ENCODE results near the gene PLIN4.
A peak's percentile ranks its signal among the peaks of the same experiment; 100 is the strongest.

The PLIN4 gene

DNA sequence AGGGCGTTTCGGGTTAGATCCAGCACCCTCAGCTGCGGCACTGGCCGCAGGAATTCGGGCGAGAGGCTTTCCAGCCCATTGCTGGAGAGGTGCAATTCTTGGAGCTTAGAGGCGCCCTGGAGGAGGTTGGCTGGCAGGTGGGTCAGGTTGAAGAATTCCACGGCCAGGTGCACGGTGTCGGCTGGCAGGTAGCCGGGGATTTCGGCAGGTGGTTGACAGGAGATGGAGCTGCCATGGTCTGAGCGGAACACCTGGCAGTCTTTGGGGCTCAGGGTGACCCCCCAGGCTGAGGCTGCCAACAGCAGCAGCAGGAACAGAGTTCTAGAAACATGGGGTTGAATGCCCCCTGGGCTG, 20.3 kb upstream of the PLIN4 start:
- no peak for TF ChIP-seq CTCF (IDR thresholded peaks at IDR 0.05; ENCODE audit: control insufficient read depth, extremely low read depth, insufficient read depth)
- no peak for DNase-seq (ENCODE audit: low read depth)
- no peak overlapping the region for H3K4me3 ChIP-seq (ENCODE audit: low read depth, low read length)

- H3K4me3 ChIP-seq (ENCODE audit: low read depth, low read length): no peak overlapping the region
- no peak for DNase-seq (ENCODE audit: low read depth)
- no peak for TF ChIP-seq CTCF (IDR thresholded peaks at IDR 0.05; ENCODE audit: control insufficient read depth, extremely low read depth, insufficient read depth)
These were observed 19.8 kb upstream of the PLIN4 start for GRCh38 chr19:4537953-4538600.

DNA sequence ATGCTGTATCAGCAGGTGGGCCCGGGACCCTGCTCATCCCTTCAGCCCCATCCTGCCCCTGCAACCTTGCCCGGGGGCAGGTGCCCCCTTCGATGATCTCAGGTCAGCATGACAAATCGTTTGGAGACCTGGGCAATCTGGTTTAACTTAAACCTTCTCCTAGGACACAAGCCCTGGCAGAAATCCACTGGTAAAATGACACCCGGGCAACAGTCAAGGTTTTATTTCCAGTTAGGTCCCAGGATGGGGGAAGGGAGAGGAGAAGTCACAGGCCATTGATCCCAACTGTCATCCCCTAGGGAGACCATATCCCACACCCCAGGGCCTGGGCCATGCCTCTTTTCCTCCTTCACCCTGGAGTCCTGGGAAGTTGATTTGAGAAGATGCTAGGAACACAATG, 18.5 kb upstream of the PLIN4 start:
- no peak overlapping the region for H3K4me3 ChIP-seq (ENCODE audit: low read depth, low read length)
- DNase-seq (ENCODE audit: low read depth): peak; percentile 61
- TF ChIP-seq CTCF (IDR thresholded peaks at IDR 0.05; ENCODE audit: control insufficient read depth, extremely low read depth, insufficient read depth): no peak

DNA sequence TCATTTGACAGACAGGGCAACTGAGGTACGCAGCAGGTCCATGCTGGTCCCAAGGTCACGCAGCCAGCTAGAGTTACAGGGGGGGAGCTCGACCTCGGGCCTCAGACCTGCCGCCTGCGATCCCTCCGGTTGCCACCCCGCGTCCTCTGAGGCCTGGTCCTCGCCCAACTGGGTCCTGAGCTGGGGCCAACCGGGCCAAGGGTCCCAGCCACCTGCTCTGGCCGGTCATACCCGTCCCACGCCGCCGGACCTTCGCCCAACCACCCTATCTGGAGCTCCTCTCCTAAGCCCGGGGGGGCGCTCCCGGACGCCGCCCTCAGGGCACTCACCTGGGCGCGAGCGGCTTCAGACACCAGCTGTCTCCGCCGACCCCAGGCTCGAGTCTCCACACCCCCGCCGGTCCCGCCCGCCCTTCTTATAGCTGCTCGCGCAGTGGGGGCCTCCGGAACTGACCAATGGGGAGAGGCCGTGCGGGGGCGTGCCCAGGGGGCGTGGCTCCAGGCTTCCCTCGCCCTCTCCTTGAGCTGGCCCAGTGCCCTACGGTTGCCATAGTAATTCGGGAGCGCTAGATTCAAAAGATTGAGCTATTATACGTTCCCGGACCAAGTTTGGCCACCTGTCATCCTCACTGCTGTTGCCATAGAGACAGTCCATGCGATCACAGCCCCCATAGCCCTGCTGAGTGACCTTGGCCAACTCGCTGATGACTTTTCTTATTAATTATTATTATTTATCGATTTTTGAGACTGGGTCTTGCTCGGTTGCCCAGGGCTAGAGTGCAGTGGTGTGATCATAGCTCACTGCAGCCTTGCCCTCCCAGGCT, 16.8 kb upstream of the PLIN4 start, which contains the start of gene PLIN5:
Gene PLIN5, minus strand, starts transcription at position 389 of the 823 bp plus-strand sequence. CDS start 1,150 bp downstream, outside the sequence.
- no peak for DNase-seq (ENCODE audit: low read depth)
- no peak for TF ChIP-seq CTCF (IDR thresholded peaks at IDR 0.05; ENCODE audit: control insufficient read depth, extremely low read depth, insufficient read depth)
- H3K4me3 ChIP-seq (ENCODE audit: low read depth, low read length): no peak within 1 kb of the TSS

DNA sequence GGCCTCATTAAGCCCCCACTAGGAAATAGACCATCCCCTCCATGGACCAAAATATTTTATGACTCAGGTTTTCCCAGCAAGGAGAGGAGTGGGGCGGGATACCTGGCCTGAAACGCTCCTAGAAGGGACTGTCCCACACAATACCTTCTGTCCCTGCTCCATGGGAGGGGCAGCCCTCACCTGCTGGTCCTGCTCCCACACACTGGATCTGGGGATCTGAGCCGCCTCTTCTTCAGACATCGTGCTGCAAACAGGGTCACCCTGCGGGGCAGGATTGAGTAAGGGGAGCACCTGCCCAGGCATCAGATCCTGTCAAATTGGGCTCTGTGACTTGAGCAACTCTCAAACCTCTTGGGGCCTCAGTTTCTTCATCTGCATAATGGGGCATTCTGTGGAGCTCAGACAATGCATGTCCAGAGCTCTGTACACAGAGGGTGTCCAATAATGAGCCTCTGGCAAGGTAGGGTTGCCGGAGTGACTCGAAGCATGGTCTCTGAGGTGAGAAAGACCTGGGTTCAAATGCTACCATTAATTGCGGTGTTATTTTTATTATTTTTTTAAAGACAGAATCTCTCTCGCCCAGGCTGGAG, 15.6 kb upstream of the PLIN4 start:
- no peak for DNase-seq (ENCODE audit: low read depth)
- no peak for TF ChIP-seq CTCF (IDR thresholded peaks at IDR 0.05; ENCODE audit: control insufficient read depth, extremely low read depth, insufficient read depth)
- no peak overlapping the region for H3K4me3 ChIP-seq (ENCODE audit: low read depth, low read length)

GRCh38 chr19:4533334-4533733, 15.0 kb upstream of the PLIN4 start:
- no peak for DNase-seq (ENCODE audit: low read depth)
- H3K4me3 ChIP-seq (ENCODE audit: low read depth, low read length): no peak overlapping the region
- TF ChIP-seq CTCF (IDR thresholded peaks at IDR 0.05; ENCODE audit: control insufficient read depth, extremely low read depth, insufficient read depth): no peak

All from LNCaP clone FGC (cell line).